GM12891 (cell line): ENCODE measurements around the gene CD200.

ENCODE experiments used
- DNase-seq: peaks from one replicate; pipeline ENCODE4 v3.0.0; 2011; ENCODE audit warnings: low spot score; ENCODE audit not compliant: insufficient read length
- FAIRE-seq: peaks from 2 replicates; lab custom pipeline; 2011; peaks lifted over from hg19 to GRCh38; lab: Jason Lieb, UNC
- PAX5 ChIP-seq: IDR thresholded peaks from 2 replicates; pipeline ENCODE4 v1.6.1; 2011; ENCODE audit warnings: low read length, moderate library complexity, mild to moderate bottlenecking; ENCODE audit not compliant: insufficient read depth, severe bottlenecking
- POLR2A ChIP-seq: IDR thresholded peaks from 2 replicates; pipeline ENCODE4 v1.6.1; 2011; ENCODE audit warnings: low read depth, low read length, control low read depth
- POLR2AphosphoS5 ChIP-seq: IDR thresholded peaks from 2 replicates; pipeline ENCODE4 v1.6.1; 2011; ENCODE audit warnings: low read depth, low read length, control low read depth
- POU2F2 ChIP-seq: IDR thresholded peaks from 2 replicates; pipeline ENCODE4 v1.6.1; 2011; ENCODE audit warnings: low read depth, mild to moderate bottlenecking, control low read depth, low read length, moderate library complexity
- SPI1 ChIP-seq: IDR thresholded peaks from 2 replicates; pipeline ENCODE4 v1.6.1; 2011; ENCODE audit warnings: low read depth, low read length, control low read depth
- TAF1 ChIP-seq: IDR thresholded peaks from 2 replicates; pipeline ENCODE4 v1.6.1; 2011; ENCODE audit warnings: low read depth, low read length, control low read depth

The CD200 gene

DNA sequence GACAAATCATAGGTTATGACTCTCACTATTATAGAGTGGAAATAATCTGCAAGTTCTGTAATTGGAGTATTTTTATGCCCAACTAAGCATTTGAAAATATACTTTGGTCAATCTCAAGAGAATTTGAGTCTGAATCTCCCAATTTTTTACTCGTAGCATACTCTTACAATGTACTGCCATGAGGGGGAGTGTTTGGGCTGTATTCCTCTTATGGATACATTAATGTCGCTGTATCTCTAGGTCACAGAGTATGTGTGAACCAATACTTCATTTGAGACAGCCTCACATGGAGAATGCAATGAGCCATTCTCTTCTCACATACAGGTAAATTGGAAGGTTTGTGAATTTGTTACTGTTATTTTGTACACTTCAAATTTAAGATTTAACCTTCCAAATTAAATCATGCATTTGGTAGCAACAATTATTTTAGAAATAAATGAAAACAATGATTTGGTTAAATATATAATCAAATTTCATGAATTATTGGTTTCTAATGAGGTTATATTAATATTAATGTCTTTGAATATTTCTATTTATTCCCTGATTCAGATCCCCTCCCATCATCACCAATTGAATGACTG is 5.5 kb upstream of the CD200 start:
- TF ChIP-seq TAF1 (no peak), POLR2AphosphoS5 (no peak), PAX5 (no peak), POLR2A (no peak), POU2F2 (no peak), SPI1 (no peak)
- peak; percentile 98 for FAIRE-seq

GRCh38 chr3:112331851-112332250 is 1.1 kb upstream of the CD200 start:
- DNase-seq, result no peak
- TF ChIP-seq POLR2A, result no peak
- no peak for TF ChIP-seq POU2F2
- TF ChIP-seq SPI1, result no peak
- TF ChIP-seq TAF1, result no peak
- no peak for TF ChIP-seq POLR2AphosphoS5
- no peak for TF ChIP-seq PAX5
- FAIRE-seq, result no peak

More for the DNA sequence above, 5.5 kb upstream of the CD200 start:
- no peak for DNase-seq

DNA sequence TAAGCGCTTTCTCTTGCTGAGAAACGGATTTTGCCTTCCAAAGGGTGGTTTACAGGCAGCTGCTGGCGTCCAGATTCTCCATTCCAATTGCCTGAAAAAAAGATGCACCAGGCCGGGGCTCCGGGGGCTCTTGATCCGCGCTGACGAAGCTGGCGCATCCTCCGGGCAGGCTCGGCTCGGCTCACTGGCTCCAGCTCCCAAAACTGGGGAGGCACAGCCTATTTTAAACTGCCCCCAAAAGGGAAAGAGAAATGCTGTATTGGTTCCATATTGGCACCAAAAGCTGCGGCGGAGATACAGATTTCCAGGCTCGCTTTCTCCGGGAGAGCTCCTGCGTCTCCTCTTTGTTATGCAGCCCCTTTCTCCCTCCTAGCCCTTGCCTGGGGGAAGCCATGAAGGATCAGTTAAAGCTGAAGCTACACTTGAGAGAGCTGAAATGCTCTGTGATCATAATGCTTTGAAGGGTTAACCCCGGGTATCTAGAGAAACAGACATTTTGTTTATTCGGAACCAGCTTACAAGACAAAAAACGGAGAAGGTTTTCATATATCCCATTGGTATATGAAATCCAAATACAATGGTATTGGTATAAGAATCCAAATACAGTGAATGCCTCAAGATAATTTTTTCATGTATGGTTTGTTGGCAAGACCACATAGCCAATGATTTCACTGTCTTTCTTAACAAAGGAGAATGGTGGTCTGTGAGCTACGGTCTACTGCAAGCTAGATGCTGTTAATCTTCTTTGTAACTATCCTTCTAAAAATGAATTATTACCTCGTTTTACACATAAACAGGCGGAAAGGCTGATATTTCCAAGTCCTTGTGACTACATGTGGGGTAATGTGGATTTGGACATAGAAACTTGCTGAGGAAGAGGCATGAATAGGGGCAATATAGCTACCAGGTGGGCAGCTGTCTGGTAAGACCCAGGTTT is 693 bp downstream of the CD200 start:
- TF ChIP-seq SPI1, result no peak
- no peak; the same call in 1 of the 2 replicates for TF ChIP-seq POLR2A
- no peak for TF ChIP-seq POU2F2
- no peak for TF ChIP-seq TAF1
- no peak for TF ChIP-seq POLR2AphosphoS5
- no peak for TF ChIP-seq PAX5
- FAIRE-seq (peak; percentile 94), DNase-seq (no peak)

GRCh38 chr3:112334691-112335433 is 1.9 kb downstream of the CD200 start:
- peak; percentile 61 for FAIRE-seq
- TF ChIP-seq POLR2A (no peak), POU2F2 (no peak), PAX5 (no peak), SPI1 (no peak), TAF1 (no peak), POLR2AphosphoS5 (no peak)
- DNase-seq, result no peak

DNA sequence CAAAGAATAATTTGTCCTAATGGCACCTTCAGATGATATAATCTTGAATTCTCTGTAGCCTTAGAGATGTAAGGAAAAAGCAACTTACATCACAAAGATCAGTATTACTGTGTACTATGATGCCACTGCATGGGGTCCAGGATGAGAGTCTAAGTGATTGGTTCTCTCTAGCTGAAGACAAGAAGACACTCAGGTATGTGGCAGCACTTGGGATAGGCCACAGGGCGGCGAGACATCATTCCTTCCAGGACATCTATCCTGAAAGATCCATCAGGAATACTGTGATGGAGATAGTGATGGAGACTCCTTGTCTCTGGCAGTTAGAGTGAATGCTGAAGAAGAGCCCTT is 2.5 kb downstream of the CD200 start:
- FAIRE-seq, result no peak
- TF ChIP-seq PAX5, result no peak
- no peak for TF ChIP-seq POLR2AphosphoS5
- TF ChIP-seq SPI1, result no peak
- no peak for TF ChIP-seq TAF1
- no peak for TF ChIP-seq POLR2A
- no peak for TF ChIP-seq POU2F2
- no peak for DNase-seq

GRCh38 chr3:112338021-112338726 is 5.2 kb downstream of the CD200 start:
- DNase-seq (no peak), FAIRE-seq (peak; percentile 54)
- TF ChIP-seq PAX5, result no peak
- TF ChIP-seq SPI1, result no peak
- no peak for TF ChIP-seq POLR2A
- TF ChIP-seq POLR2AphosphoS5, result no peak
- TF ChIP-seq POU2F2, result no peak
- TF ChIP-seq TAF1, result no peak

GRCh38 chr3:112338727-112339056 is 5.7 kb downstream of the CD200 start:
- TF ChIP-seq PAX5 (no peak), POU2F2 (no peak), POLR2A (no peak), TAF1 (no peak), POLR2AphosphoS5 (no peak), SPI1 (no peak)
- no peak for FAIRE-seq
- DNase-seq, result no peak

- FAIRE-seq (peak; percentile 58), DNase-seq (no peak)
- no peak for TF ChIP-seq PAX5
- no peak for TF ChIP-seq POU2F2
- TF ChIP-seq POLR2AphosphoS5, result no peak
- TF ChIP-seq TAF1, result no peak
- no peak for TF ChIP-seq POLR2A
- no peak for TF ChIP-seq SPI1
These were observed 6.2 kb downstream of the CD200 start for GRCh38 chr3:112339134-112339533.

DNA sequence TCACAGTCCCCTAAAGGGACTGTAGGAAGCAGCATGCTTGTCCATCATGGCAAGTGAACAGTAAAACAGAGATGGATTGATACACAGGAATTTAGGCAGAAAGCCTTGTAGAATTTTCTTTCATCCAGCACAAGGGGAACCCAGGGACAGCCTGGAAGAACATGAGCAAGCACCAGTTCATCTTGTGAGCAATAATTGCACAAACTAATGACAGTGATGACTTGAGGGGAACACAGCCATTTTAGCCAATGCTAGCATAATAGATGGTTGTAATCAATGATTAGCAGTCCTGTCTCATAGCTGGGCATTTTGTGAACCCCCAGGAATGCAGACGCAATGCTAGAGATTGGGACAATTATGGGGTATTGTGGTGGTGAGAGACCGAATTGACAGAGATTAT is 6.7 kb downstream of the CD200 start:
- DNase-seq (no peak), FAIRE-seq (peak; percentile 40)
- TF ChIP-seq POLR2AphosphoS5, result no peak
- TF ChIP-seq POU2F2, result no peak
- TF ChIP-seq SPI1, result no peak
- TF ChIP-seq TAF1, result no peak
- no peak for TF ChIP-seq POLR2A
- no peak for TF ChIP-seq PAX5

DNA sequence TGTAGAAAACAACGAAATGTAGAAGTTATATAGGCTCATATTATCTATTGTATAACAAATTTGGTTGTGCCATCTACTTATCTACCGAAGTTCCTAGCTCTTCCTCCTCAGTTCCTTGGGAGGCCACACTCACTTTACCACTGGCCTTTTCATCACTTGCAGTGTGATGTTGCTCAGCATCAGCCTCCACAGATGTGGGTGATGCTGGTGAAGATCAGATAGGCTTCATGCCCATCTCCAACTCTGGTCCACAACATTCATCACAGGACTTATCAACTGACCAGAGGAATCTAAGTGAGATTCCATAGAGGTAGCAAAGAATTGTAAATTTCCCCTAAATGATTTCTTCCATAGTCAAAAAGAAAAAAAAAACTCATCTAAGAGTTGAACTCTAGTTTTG is 8.4 kb downstream of the CD200 start:
- no peak for FAIRE-seq
- TF ChIP-seq PAX5 (no peak), SPI1 (no peak), POLR2A (no peak), TAF1 (no peak), POLR2AphosphoS5 (no peak), POU2F2 (no peak)
- DNase-seq, result no peak
